Urinary bladder (tissue), 4 donors: ENCODE results near the gene OTOGL. TPM values are rescaled to one million over a fixed set of nuclear protein-coding genes. Genes with fewer than 3 reads are reported as not detected.

Experiments used
- DNase-seq: peaks from one replicate; pipeline ENCODE4 v3.0.0-alpha.2; 2015; ENCODE audit errors: extremely low spot score
- H3K27ac ChIP-seq: one replicate; pipeline ENCODE4 v1.5.1; 2013; ENCODE audit warnings: low read depth, mild to moderate bottlenecking, moderate library complexity
- H3K36me3 ChIP-seq: one replicate; pipeline ENCODE4 v1.6.1; 2013; ENCODE audit warnings: mild to moderate bottlenecking, moderate library complexity; ENCODE audit not compliant: insufficient read depth
- H3K4me1 ChIP-seq: one replicate; pipeline ENCODE4 v1.6.1; 2013; ENCODE audit warnings: mild to moderate bottlenecking, moderate library complexity; ENCODE audit not compliant: insufficient read depth
- H3K4me3 ChIP-seq: one replicate; pipeline ENCODE4 v1.5.1; 2013; ENCODE audit warnings: low read depth, low read length
- WGBS: extraction: QIAGEN DNeasy Blood & Tissue Kit; methylation state at CpG from one replicate; pipeline ENCODE4 v1.1.7; 2013; 5-methylcytosine and 5-hydroxymethylcytosine counted together
- polyA plus RNA-seq: library from polyadenylated mRNA; stranded (reverse); fragments of 200-250 nt; gene quantifications from one replicate; pipeline ENCODE4 v1.2.3, GENCODE V29; 2013
- total RNA-seq: library from RNA; depleted of rRNA; stranded (reverse); fragments of >200 nt; gene quantifications from one replicate; pipeline ENCODE4 v1.2.3, GENCODE V29; 2014
- donor health status: healthy with polysubstance abuse.
- donor health status: healthy.

Gene OTOGL
- total and polyA plus RNA-seq, 2 donors = 0.66 to 4.5 TPM

DNA sequence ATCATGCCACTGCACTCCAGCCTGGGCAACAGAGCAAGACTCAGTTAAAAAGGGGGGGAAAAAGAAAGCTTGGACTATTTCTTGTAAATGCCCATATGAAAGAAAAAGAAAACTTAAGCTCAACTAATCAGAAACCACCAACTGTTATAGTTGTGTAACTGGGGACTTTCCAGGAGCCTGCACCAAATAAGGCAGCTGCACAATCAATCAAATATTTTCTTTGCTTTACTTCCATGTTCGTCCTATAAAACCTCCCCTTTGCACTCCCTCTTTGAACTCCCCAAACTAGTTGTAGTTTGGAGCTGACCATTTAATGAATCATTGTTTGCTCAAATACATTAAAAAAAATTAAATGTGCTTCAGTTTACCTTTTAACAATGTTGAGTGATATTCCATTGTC is 54.9 kb downstream of the OTOGL start:
- no peak for DNase-seq
- Histone ChIP-seq H3K27ac (no peak overlapping the region), H3K4me1 (no peaks in the 10 kb centered on the region), H3K36me3 (no peaks in the 10 kb centered on the region), H3K4me3 (no peak overlapping the region)
- 54% methylated on average over 1 of the region's 1 CpG for WGBS

DNA sequence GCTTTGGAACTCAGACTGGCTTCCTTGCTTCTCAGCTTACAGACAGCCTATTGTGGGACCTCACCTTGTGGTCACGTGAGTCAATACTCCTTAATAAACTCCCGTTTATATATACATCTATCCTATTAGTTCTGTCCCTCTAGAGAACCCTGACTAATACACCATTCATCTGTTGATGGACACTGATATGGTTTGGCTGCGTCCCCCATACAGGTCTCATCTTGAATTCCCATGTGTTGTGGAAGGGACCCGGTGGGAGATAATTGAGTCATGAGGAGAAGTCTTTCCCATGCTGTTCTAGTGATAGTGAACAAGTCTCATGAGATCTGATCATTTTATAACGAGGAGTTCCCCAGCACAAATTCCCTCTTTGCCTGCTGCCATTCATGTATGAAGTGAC is 57.0 kb downstream of the OTOGL start:
- H3K4me1 ChIP-seq = no peaks in the 10 kb centered on the region
- no peak overlapping the region for H3K27ac ChIP-seq
- WGBS = 94% methylated on average over 5 of the region's 5 CpGs
- DNase-seq = no peak
- H3K36me3 ChIP-seq = no peaks in the 10 kb centered on the region
- no peak overlapping the region for H3K4me3 ChIP-seq

- WGBS = 42% methylated on average over 2 of the region's 2 CpGs
- H3K4me3 ChIP-seq = no peak overlapping the region
- no peak overlapping the region for H3K27ac ChIP-seq
These were observed 58.3 kb downstream of the OTOGL start for GRCh38 chr12:80157645-80158044.

DNA sequence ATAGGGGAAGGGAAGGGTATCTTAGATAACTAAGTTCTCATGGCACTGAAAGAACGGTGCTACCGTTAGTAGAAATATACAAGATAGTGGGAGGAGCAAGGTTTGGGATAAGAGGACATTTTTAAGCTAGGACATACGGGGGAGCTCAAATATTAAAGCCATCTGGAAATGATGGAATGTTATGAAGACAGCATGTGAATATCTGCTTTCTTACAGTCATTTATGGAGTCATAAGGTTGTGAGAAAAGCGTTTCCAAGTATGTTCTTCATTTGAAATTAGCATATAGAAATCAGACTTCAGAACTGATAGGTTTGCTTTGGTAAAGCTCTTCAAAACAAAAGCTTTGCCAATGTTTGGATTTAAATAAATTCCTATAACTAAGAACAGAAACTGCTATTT is 62.3 kb downstream of the OTOGL start:
- no peak overlapping the region for H3K4me3 ChIP-seq
- DNase-seq = no peak
- WGBS = 43% methylated on average over 4 of the region's 4 CpGs

More at GRCh38 chr12:80157645-80158044, 58.3 kb downstream of the OTOGL start:
- Histone ChIP-seq H3K4me1 (no peaks in the 10 kb centered on the region), H3K36me3 (no peaks in the 10 kb centered on the region)
- DNase-seq = no peak

GRCh38 chr12:80162177-80162576 is 62.8 kb downstream of the OTOGL start:
- Histone ChIP-seq H3K4me1 (no peaks in the 10 kb centered on the region), H3K27ac (no peak overlapping the region), H3K36me3 (no peaks in the 10 kb centered on the region), H3K4me3 (no peak overlapping the region)
- DNase-seq = no peak
- 75% methylated on average over 2 of the region's 2 CpGs for WGBS

More for the DNA sequence above, 62.3 kb downstream of the OTOGL start:
- H3K36me3 ChIP-seq = no peaks in the 10 kb centered on the region
- no peak overlapping the region for H3K27ac ChIP-seq
- H3K4me1 ChIP-seq = no peaks in the 10 kb centered on the region

DNA sequence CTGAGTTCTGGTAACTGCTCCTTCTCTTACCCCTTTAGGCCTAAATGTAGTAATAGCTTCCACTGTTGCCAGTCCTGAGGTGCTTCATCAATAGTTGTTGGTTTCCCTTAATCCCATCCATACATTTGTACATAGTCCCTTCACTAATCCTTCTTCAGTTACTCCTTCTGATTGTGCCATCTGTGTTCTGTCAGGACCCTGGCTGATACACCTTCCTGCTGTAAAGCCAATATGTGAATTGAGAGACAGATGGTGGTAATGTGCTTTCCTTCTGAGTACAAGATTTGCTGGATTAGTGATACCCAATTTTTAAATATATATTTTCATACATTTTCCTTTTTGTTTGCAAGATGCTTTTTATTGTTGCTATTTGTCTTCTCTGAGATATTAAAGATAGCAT is 66.4 kb downstream of the OTOGL start:
- no peak overlapping the region for H3K27ac ChIP-seq
- H3K4me1 ChIP-seq = no peaks in the 10 kb centered on the region
- H3K4me3 ChIP-seq = no peak overlapping the region
- DNase-seq = no peak
- H3K36me3 ChIP-seq = no peaks in the 10 kb centered on the region

- Histone ChIP-seq H3K4me3 (no peak overlapping the region), H3K27ac (no peak overlapping the region), H3K4me1 (no peaks in the 10 kb centered on the region), H3K36me3 (no peaks in the 10 kb centered on the region)
- 57% methylated on average over 2 of the region's 2 CpGs for WGBS
- no peak for DNase-seq
These were observed 67.4 kb downstream of the OTOGL start for GRCh38 chr12:80166751-80167150.

GRCh38 chr12:80168936-80169335 is 69.6 kb downstream of the OTOGL start:
- no peak for DNase-seq
- Histone ChIP-seq H3K27ac (no peak overlapping the region), H3K36me3 (no peaks in the 10 kb centered on the region), H3K4me1 (no peaks in the 10 kb centered on the region), H3K4me3 (no peak overlapping the region)

DNA sequence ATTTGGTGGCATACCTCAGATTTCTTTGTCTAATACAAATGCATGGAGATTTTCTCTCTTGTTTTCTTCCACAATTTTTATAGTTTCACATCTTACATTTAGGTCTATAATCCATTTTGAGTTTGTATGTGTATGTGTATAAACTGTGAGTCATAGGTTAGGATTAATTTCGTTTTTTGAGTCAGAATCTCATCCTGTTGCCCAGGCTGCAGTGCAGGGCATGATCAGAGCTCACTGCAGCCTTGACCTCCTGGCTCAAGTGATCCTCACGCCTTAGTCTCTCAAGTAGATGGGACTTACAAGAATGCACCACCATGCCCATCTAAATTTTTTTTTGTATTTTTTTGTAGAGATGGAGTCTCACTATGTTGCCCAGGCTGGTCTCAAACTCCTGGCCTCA is 71.6 kb downstream of the OTOGL start:
- H3K4me3 ChIP-seq = no peak overlapping the region
- no peaks in the 10 kb centered on the region for H3K36me3 ChIP-seq
- no peaks in the 10 kb centered on the region for H3K4me1 ChIP-seq
- no peak overlapping the region for H3K27ac ChIP-seq
- WGBS = 82% methylated on average over 2 of the region's 2 CpGs
- no peak for DNase-seq

DNA sequence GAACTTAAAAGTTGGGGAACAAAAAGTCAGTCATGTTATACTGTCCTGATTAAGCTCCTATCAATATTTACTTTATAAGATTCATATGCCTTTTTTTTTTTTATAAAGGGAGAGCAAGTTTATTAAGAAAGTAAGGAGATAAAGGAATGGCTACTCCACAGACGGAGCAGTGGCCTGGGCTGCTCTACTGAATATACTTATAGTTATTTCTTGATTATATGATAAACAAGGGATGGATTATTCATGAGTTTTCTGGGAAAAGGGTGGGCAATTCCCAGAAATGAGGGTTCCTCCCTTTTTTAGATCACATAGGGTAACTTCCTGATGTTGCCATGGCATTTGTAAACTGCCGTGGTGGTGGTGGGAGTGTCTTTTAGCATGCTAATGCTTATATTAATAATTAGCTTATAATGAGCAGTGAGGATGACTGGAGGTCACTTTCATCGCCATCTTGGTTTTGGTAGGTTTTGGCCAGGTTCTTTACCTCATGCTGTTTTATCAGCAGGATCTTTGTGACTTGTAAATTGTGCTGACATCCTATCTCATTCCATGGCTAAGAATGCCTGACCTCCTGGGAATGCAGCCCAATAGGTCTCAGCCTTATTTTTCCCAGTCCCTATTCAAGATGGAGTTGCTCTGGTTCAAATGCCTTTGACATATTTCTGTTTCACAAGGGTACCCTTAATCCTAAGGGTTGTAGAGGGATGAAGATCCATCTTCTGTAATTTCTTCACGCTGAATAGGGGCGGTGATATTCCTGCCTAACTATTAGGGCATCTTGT is 73.9 kb downstream of the OTOGL start:
- 87% methylated on average over 5 of the region's 5 CpGs for WGBS
- no peak for DNase-seq
- H3K4me3 ChIP-seq = no peak overlapping the region

GRCh38 chr12:80175307-80175930 is 76.1 kb downstream of the OTOGL start:
- no peak overlapping the region for H3K4me3 ChIP-seq
- H3K27ac ChIP-seq = no peak overlapping the region
- no peaks in the 10 kb centered on the region for H3K4me1 ChIP-seq
- WGBS = 91% methylated on average over 2 of the region's 2 CpGs
- H3K36me3 ChIP-seq = no peaks in the 10 kb centered on the region
- no peak for DNase-seq

More for the DNA sequence above, 73.9 kb downstream of the OTOGL start:
- Histone ChIP-seq H3K36me3 (no peaks in the 10 kb centered on the region), H3K27ac (no peak overlapping the region), H3K4me1 (no peaks in the 10 kb centered on the region)

- Histone ChIP-seq H3K36me3 (no peaks in the 10 kb centered on the region), H3K4me1 (no peaks in the 10 kb centered on the region), H3K4me3 (no peak overlapping the region), H3K27ac (no peak overlapping the region)
- no peak for DNase-seq
- 80% methylated on average over 2 of the region's 2 CpGs for WGBS
These were observed 77.4 kb downstream of the OTOGL start for GRCh38 chr12:80176706-80177105.

- DNase-seq = no peak
- no peak overlapping the region for H3K4me3 ChIP-seq
- no peak overlapping the region for H3K27ac ChIP-seq
- no peaks in the 10 kb centered on the region for H3K4me1 ChIP-seq
- H3K36me3 ChIP-seq = no peaks in the 10 kb centered on the region
- WGBS = 77% methylated on average over 3 of the region's 3 CpGs
These were observed 79.5 kb downstream of the OTOGL start for GRCh38 chr12:80178846-80179245.

DNA sequence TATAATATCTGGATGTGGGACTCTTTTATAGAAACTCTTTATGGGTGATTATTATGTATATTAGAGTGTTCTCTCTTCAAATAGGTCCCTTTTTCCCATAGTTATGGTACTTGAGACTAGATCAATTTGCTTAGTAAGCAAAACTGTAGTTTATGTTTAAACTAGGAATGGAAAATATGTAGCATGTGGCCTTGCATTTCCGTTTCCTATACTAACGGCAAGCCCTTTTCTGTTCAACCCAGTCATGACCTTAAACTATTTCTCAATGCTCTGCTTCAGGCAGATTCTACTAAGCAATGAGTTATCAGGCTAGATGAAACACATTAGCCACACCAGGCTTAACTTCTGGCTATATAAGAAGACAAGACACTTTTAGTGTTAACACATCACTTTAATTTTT is 84.6 kb downstream of the OTOGL start:
- Histone ChIP-seq H3K4me3 (no peak overlapping the region), H3K36me3 (no peaks in the 10 kb centered on the region), H3K27ac (no peak overlapping the region), H3K4me1 (no peaks in the 10 kb centered on the region)
- 70% methylated on average over 2 of the region's 2 CpGs for WGBS
- DNase-seq = no peak
